ENCODE results near the gene MYO5A. TPM values are rescaled to one million over a fixed set of nuclear protein-coding genes. Genes with fewer than 3 reads are reported as not detected.

The MYO5A gene
- total RNA-seq, 1 donor from 2014 or later: 6.5 TPM

GRCh38 chr15:52529940-52530339 lies 1.3 kb upstream of the MYO5A start:
- Histone ChIP-seq H3K4me1 (peaks cover 24% of the 10 kb centered on the region), H3K36me3 (no peaks in the 10 kb centered on the region), H3K27me3 (ENCODE audit: low read depth) (peaks cover 42% of the 10 kb centered on the region), H3K27ac (replicated peaks) (no peak overlapping the region), H3K4me3 (peak overlapping the region; percentile 72), H3K9me3 (replicated peaks) (no peaks in the 10 kb centered on the region)
- DNase-seq: no peak
- no peak for TF ChIP-seq CTCF (IDR thresholded peaks at IDR 0.05; ENCODE audit: borderline replicate concordance)
- intact Hi-C loops (cut with micrococcal nuclease): no loop called here

DNA sequence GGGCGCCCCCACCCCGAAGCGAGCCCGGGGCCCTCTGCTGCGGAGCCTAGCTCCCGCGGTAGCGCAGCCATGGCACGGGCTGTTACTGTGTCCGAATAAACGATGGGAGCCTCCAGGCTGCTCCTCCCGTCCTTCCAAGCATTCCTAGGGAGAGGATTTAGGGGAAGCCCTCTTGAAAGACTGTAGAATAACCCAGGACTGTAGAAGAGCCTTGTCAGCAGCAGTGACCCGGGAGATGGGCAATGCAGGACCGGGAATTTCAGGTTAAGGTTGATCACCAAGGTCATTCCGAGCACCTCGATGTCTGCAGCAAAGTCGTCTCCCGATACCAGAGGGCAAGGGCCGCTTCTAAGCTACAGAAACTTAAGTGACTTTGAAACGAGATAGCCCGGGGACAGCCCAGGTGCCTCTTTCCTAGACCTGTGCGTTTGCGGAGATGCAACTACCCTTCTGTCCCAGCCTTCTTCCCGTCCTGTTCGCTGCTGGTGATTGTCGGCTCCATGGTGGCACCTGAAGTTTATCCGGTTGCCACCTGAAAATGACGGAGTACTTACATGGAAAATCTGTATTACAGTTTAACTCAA lies 753 bp upstream of the MYO5A start:
- peak overlapping the region; percentile 72 for H3K4me3 ChIP-seq
- TF ChIP-seq CTCF (IDR thresholded peaks at IDR 0.05; ENCODE audit: borderline replicate concordance): no peak
- H3K36me3 ChIP-seq: no peaks in the 10 kb centered on the region
- intact Hi-C loops (cut with micrococcal nuclease): no loop called here
- peaks cover 24% of the 10 kb centered on the region for H3K4me1 ChIP-seq
- no peaks in the 10 kb centered on the region for H3K9me3 ChIP-seq (replicated peaks)
- H3K27me3 ChIP-seq (ENCODE audit: low read depth): peaks cover 37% of the 10 kb centered on the region
- no peak for DNase-seq
- H3K27ac ChIP-seq (replicated peaks): peak overlapping the region; percentile 74

DNA sequence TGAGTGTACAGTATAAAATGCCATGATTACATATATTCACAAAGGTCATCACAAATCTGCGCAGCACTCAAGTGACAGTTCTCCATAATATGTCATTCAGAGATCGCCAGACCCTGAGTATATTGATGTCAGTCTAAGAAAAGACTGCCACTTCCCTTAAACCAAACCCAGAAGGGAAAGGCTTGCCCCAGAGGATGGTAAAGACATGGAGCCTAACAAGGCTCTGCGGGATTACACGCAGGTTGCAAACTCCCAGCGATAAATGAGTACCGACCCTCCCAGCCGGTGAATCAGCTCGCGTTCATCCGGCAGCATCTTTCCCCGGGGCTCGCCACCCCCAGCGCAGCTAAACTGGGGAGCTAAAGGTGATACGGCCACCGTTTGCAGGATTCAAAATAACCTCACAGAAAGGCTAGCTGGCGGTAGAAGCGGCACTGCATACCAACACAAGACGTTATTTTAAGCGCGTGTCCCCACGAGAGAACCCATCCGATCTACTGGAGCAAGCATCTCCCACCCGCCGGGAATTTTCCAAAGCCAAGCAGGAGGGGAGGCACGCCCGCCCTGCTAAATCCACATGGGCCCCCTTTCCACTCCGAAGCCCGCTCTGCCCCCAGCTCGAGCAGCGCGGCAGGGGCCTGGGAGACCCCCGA lies 643 bp downstream of the MYO5A start:
- intact Hi-C loops (cut with micrococcal nuclease): no loop called here
- H3K4me3 ChIP-seq: peak overlapping the region; percentile 72
- peaks cover 31% of the 10 kb centered on the region for H3K27me3 ChIP-seq (ENCODE audit: low read depth)
- peak overlapping the region; percentile 74 for H3K27ac ChIP-seq (replicated peaks)
- no peak for TF ChIP-seq CTCF (IDR thresholded peaks at IDR 0.05; ENCODE audit: borderline replicate concordance)
- peaks cover 24% of the 10 kb centered on the region for H3K4me1 ChIP-seq
- no peak for DNase-seq
- no peaks in the 10 kb centered on the region for H3K36me3 ChIP-seq
- no peaks in the 10 kb centered on the region for H3K9me3 ChIP-seq (replicated peaks)

- H3K27ac ChIP-seq (replicated peaks): peak overlapping the region; percentile 74
- peaks cover 24% of the 10 kb centered on the region for H3K27me3 ChIP-seq (ENCODE audit: low read depth)
- H3K9me3 ChIP-seq (replicated peaks): no peaks in the 10 kb centered on the region
- H3K4me1 ChIP-seq: peaks cover 24% of the 10 kb centered on the region
- intact Hi-C loops (cut with micrococcal nuclease): no loop called here
- peak overlapping the region; percentile 72 for H3K4me3 ChIP-seq
- no peak for DNase-seq
- H3K36me3 ChIP-seq: no peaks in the 10 kb centered on the region
- no peak for TF ChIP-seq CTCF (IDR thresholded peaks at IDR 0.05; ENCODE audit: borderline replicate concordance)
These were observed 1.3 kb downstream of the MYO5A start for GRCh38 chr15:52527196-52527910.

DNA sequence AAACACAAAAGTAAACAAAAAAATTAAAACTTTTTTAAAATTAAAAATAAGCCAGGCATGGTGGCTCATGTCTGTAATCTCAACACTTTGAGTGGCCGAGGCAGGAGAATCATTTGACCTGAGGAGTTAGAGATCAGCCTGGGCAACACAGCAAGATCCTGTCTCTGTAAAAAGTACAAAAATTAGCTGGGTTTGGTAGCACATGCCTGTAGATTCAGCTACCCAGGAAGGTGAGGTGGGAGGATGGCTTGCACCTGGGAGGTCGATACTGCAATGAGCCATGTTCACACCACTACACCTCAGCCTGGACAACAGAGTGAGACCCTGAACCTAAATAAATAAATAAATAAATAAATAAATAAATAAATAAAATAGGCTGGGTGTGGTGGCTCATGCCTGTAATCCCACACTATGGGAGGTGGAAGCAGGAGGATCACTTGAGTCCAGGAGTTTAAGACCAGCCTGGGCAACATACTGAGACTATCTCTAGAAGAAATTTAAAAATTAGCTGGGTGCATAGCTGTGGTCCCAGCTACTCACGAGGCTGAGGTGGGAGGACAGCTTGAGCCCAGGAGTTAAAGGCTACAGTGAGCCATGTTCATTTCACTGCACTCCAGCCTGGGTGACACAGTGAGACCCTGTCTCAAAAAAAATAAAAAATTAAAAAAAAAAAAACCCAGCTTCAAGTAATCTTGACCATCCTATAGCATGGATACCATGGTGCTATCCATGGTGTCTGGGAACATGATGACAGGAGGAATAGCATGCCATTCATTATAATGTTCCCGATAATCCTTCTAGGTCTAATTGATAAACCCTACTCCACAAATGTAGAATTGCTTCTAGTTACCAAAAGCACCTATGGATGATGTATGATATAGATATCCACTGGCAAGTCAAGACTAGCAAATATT lies 4.2 kb downstream of the MYO5A start:
- H3K9me3 ChIP-seq (replicated peaks): no peaks in the 10 kb centered on the region
- TF ChIP-seq CTCF (IDR thresholded peaks at IDR 0.05; ENCODE audit: borderline replicate concordance): no peak
- intact Hi-C loops (cut with micrococcal nuclease): no loop called here
- H3K4me3 ChIP-seq: no peak overlapping the region
- no peaks in the 10 kb centered on the region for H3K27me3 ChIP-seq (ENCODE audit: low read depth)
- no peak for DNase-seq
- no peak overlapping the region for H3K27ac ChIP-seq (replicated peaks)
- peaks cover 30% of the 10 kb centered on the region for H3K4me1 ChIP-seq
- H3K36me3 ChIP-seq: no peaks in the 10 kb centered on the region
